GM21723 (cell line): ENCODE data around the gene GNRHR.
A peak's percentile ranks its signal among the peaks of the same experiment; 100 is the strongest.
"Not testable (repeated sequence)": the region's sequence is repeated elsewhere in the genome, so short reads cannot be mapped to it uniquely, and the experiment has no call there.

Experiments
- ATAC-seq: cut with Tn5 transposase; IDR thresholded peaks from one replicate; pipeline ENCODE4 v1.9.1; 2021; ENCODE audit warnings: mild to moderate bottlenecking, moderate library complexity; ENCODE audit not compliant: unreplicated experiment

GNRHR gene, protein sequence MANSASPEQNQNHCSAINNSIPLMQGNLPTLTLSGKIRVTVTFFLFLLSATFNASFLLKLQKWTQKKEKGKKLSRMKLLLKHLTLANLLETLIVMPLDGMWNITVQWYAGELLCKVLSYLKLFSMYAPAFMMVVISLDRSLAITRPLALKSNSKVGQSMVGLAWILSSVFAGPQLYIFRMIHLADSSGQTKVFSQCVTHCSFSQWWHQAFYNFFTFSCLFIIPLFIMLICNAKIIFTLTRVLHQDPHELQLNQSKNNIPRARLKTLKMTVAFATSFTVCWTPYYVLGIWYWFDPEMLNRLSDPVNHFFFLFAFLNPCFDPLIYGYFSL

DNA sequence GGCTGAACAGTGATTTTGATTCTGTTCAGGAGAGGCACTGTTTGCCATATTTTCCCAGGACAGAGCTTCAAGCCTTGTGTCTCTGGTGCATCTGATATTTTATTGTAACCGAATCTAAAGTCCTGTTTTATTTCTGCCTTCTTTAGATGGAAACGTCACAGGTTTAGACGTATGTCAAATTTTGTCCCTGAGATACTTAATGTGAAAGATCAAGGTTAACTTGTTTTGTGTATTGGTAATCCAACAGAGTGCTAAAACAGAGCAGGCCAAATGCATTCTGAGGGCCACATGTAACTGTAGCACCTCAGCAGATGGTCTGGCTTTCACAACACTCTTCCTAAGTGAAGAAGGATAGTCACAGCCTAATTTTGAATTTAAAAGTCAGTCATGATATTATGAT, at the start of gene GNRHR:
TSS of gene GNRHR (minus strand) at position 101 of the 400 bp plus-strand sequence. CDS start at position 48, 53 bp downstream.
- ATAC-seq: no peak

DNA sequence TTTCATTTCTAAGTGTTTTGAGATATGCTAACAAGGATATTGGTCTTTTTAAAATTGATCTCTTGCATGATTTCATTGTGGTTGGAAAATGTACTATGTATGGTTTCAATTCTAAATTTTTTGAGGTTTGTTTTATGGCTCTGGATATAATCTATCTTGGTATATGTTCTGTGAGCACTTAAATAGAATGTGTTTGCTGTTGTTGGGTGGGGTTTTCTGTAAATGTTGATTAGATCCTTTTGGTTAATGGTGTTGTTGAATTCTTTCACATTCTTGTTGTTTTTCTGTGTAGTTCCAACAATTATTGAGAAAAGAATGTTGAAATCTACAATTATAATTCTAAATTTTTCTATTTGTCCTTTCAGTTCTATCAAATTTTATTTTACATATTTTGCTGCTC, 42.6 kb upstream of the GNRHR start:
- ATAC-seq: no peak

- no peak for ATAC-seq
These were observed 36.5 kb upstream of the GNRHR start for GRCh38 chr4:67790721-67791120.

GRCh38 chr4:67787311-67787710, 33.1 kb upstream of the GNRHR start:
- ATAC-seq: no peak

- ATAC-seq: no peak
These were observed 31.3 kb upstream of the GNRHR start for GRCh38 chr4:67785528-67785927.

DNA sequence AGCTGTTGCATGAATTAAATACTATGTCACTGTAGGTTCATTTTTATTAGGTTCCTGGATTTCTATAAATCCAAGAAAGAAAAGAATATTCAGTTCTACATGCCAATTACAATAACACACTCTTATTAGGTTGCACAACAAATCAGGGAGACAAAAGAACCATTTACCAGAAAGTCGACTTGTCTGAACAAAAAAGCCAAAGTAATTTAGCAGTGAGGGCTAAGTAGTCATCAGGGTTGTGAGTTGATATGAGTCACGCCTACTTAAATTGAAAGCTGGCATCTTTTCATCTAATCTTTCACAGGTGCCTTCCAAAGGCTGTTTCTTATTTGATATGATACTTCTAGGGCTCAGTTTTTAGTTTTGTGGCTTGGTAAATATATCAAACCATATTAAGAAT, 25.4 kb upstream of the GNRHR start:
- no peak for ATAC-seq

- no peak for ATAC-seq
These were observed 22.6 kb upstream of the GNRHR start for GRCh38 chr4:67776746-67777145.

- no peak for ATAC-seq
These were observed 16.2 kb upstream of the GNRHR start for GRCh38 chr4:67770422-67770821.

- no peak for ATAC-seq
These were observed 11.7 kb upstream of the GNRHR start for GRCh38 chr4:67765928-67766327.

- ATAC-seq: no peak
These were observed 11.2 kb upstream of the GNRHR start for GRCh38 chr4:67765401-67765800.

DNA sequence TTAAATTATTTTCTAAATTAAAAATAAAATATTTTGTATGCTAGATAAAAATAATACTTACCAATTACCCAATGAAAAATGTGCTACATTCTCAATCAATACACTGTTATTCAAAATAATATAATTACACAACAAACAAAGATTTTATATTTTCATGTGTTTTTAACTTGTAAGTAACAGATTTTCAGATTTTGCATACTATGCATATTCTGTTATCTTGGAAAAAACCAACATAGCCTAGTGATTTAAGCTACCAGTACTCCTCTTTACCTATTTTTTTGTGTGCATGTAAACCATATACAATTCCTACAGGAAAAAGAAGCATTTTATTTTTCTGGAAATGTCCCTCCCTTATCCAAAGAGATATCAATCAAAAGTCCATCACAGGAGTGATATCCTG, 10.0 kb upstream of the GNRHR start:
- ATAC-seq: no peak

DNA sequence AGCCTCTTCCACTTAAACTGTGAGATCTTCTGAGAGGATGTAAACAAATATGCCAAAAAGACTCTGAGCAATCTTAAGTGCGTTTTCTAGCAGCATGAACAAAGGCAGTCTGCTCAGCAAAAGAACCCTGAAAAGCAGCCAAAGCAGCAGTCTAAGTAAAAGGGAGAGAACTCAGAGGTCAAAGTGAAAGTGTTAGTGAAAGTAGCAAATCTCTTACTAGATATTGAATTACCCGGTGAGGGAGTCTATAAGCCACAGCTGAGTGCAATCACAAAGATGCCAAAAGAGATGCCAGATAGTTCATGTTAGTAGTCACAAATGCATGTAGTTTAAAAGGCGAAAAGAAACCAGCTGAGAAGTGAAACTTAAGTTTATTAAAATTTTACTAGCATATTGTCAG, 7.9 kb upstream of the GNRHR start:
- ATAC-seq: peak; percentile 99

DNA sequence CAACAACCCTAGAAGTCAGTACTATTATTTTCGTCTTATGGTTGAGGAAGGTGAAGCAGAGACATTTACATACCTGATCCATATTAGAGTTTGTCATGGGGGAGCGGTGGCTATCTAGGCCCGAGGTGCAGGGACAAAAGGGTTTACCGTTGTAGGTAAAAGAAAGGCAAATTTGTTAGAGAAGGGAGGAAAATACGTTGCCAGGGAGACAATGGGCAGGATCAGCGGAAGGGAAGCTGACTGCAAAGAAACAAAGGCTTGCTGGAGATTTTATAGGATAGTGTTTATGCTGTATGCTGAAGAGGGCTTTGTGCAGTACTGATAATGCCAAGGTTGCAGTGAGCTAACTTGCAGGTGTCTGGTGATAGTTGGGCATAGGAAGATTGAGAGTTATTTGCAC, 2.8 kb upstream of the GNRHR start:
- not testable (repeated sequence) for ATAC-seq

- ATAC-seq: no peak
These were observed 1.8 kb upstream of the GNRHR start for GRCh38 chr4:67755974-67756373.

DNA sequence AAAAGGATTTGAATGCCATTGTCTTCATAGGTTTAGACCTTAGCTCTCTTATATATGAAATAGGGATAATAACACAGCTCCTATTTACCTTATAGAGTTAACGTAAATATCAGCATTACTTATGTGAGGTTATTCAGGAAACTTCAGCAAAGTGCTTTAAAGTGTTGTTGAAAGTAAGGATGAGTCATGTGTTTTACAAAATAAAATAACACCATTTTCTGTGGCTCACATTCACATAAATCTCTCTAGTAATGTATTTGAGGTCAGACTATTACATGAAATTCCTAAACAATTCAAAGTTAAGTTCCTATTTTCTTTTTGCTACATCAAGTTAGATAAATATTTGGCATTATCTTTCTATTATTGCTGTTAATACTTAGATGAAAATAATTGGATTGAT, 2.9 kb downstream of the GNRHR start:
- no peak for ATAC-seq

GRCh38 chr4:67750691-67751090, 3.5 kb downstream of the GNRHR start:
- ATAC-seq: no peak

GRCh38 chr4:67749286-67749685, 4.9 kb downstream of the GNRHR start:
- no peak for ATAC-seq

- peak; percentile 79 for ATAC-seq
These were observed 7.2 kb downstream of the GNRHR start for GRCh38 chr4:67746797-67747495.

DNA sequence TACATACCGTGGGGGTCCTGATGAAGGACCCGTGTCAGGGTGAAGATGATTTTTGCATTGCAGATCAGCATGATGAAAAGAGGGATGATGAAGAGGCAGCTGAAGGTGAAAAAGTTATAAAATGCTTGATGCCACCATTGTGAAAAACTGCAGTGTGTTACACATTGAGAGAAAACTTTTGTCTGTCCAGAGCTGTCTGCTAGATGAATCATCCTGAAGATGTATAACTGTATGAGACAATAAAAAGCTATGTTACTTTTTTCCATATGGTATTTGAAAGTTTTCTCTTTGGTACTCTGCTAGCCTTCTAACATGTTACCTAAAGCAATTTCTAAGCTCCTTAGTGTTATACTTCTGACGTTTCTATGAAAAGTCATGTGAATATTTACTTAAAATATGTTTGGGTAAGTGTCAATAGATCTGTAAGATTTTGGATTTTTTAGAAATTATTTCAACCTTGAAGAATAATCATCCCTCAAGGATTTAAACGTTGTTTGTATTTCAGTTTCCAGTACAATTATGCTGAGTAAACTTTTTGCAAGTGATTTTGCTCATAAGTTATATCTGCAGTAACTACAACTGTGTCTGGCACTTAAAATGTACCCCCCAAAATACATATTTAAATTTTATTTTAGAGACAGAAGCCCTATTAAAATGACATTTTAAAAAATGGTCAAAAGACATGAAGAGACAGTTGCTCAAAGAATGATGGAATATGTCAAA, 9.5 kb downstream of the GNRHR start:
- no peak for ATAC-seq

DNA sequence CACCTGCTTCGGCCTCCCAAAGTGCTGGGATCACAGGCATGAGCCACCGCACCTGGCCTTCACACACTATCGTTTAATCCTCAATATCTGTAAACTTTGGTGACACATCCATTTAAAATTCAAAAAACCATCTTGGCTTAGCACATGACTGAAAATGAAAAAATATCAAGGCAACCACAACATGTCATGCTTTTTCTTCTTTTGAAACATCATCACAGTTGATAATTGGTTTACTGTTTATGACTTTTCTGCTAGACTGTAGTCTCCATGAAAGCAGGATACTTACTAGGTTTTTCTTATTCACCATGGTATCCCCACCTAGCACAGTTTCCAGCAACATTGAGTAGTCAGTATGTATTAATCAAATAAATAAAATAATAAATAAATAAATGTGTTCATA, 11.0 kb downstream of the GNRHR start:
- no peak for ATAC-seq

DNA sequence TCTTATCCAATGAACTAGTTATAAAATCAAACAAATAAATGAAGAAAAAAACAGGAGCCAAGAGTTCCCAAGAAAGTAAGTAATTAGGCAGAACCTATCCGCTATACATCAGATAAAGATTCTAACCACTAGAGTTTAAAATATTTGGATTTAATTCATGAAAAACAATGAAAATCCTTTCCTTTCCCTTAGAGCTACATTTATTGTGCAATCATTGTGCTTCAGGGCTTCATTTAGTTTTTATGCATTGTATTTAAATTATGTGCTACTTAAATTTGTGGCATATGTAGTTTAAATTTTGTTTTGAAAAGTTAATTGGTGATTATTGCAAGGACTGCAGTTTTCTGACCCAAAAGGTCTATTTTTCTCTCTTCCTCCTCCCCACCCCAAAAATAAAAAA, 17.9 kb downstream of the GNRHR start:
- no peak for ATAC-seq

DNA sequence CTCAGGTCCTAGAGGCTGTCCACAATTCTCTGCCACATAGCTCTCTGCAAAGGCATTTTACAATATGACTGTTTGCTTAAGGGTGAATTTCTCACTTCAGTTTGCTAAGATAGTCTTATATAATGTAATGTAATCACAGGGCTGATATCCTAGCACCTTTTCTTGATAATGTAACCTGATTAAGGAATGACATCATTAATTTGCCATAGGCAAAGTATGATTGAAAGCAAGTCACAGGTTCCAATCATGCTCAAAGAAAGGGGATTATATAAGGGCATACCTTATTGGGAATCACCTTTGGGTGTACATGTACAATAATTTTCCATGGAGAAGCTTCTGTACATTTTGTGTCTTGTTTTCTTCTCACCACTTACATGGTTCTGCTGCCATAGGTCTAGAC, 18.9 kb downstream of the GNRHR start:
- no peak for ATAC-seq
